ENCODE data around the gene RANBP17.
"Not testable (repeated sequence)": the region's sequence is repeated elsewhere in the genome, so short reads cannot be mapped to it uniquely, and the experiment has no call there.

Gene RANBP17

GRCh38 chr5:171268700-171269620 is 407.1 kb downstream of the RANBP17 start:
- no peak overlapping the region for H3K4me3 ChIP-seq (ENCODE audit: low read length)
- TF ChIP-seq ZNF274 (IDR thresholded peaks at IDR 0.05; ENCODE audit: low read depth, low read length): no peak

DNA sequence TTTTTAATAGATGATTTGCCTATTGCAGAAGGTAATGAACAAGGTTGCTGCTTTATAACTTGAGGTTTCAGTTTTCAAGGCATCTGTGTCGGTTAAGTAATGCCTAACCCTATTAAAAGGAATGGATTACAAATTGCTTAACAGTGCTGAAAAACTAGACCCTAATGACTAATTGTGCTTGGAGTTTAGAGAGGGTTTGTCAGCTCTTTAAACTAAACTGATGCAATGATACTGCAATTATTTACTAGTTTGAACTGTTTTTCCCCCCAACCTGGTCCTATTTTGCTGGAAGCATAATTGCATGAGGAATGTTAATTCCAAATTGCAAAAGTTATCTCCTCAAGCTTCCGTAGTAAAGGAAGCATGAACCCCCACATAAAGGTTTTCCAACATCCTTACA is 407.9 kb downstream of the RANBP17 start:
- TF ChIP-seq ZNF274 (IDR thresholded peaks at IDR 0.05; ENCODE audit: low read depth, low read length): no peak
- no peak overlapping the region for H3K4me3 ChIP-seq (ENCODE audit: low read length)

- TF ChIP-seq ZNF274 (IDR thresholded peaks at IDR 0.05; ENCODE audit: low read depth, low read length): no peak
- no peak overlapping the region for H3K4me3 ChIP-seq (ENCODE audit: low read length)
These were observed 408.3 kb downstream of the RANBP17 start for GRCh38 chr5:171270136-171270535.

DNA sequence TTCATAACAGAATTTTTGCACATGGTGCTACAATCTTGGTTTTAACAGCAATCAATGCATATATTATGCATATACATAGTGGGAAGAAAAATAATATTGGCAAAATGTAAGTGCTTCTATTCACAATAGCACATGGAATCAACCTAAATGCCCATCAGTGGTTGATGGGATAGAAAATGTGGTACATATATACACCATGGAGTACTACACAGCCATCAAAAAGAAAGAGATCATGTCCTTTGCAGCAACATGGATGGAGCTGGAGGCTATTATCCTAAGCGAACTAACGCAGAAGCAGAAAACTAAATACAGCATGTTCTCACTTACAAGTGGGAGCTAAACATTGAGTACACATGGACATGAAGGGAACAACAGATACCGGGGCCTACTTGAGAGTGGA is 410.0 kb downstream of the RANBP17 start:
- TF ChIP-seq ZNF274 (IDR thresholded peaks at IDR 0.05; ENCODE audit: low read depth, low read length): no peak
- H3K4me3 ChIP-seq (ENCODE audit: low read length): no peak overlapping the region

DNA sequence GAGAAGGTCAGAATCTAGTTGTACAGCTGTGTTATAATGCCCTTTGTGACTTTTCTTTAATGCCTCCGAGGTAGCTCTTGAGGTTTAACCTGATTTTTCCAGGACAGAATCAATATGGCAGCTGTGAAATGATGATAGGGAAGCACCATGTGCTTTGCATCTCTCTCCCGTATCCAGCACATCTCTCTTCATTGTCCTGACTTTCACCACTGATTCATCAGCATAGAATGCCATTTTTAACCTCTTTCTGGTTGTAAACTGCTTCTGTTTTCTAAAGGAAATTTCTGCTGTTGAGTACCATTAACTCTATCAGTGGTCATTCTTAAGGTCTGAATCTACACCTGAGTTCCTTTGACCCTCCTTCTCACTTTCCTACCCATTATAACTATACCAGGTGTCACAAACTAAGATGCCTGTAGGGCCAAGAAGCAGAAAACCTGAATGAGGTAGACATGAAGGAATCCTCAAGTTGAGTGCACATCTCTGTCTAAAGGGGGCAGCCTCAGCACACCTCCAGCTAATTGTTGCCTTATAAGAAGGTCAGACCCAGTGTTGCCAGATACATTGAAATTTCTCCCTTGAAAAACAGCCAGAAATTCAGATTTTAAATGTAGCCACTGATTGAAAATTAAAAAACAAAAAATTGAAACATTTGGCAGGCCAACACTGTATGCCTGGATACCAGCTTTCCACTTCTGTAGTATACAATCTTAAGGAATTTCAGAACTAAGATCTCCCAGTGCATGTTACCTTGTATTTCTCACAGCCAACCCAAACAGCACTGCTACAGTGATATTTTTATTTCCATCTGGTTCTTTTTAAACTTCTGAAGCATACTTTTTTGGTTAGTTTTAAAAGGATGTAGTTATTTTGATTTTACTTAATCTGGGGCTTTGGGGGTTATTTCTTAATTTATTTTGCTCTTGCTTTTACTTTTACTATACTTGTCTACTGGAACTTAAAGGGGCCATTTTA is 411.5 kb downstream of the RANBP17 start:
- no peak for TF ChIP-seq ZNF274 (IDR thresholded peaks at IDR 0.05; ENCODE audit: low read depth, low read length)
- H3K4me3 ChIP-seq (ENCODE audit: low read length): no peak overlapping the region

DNA sequence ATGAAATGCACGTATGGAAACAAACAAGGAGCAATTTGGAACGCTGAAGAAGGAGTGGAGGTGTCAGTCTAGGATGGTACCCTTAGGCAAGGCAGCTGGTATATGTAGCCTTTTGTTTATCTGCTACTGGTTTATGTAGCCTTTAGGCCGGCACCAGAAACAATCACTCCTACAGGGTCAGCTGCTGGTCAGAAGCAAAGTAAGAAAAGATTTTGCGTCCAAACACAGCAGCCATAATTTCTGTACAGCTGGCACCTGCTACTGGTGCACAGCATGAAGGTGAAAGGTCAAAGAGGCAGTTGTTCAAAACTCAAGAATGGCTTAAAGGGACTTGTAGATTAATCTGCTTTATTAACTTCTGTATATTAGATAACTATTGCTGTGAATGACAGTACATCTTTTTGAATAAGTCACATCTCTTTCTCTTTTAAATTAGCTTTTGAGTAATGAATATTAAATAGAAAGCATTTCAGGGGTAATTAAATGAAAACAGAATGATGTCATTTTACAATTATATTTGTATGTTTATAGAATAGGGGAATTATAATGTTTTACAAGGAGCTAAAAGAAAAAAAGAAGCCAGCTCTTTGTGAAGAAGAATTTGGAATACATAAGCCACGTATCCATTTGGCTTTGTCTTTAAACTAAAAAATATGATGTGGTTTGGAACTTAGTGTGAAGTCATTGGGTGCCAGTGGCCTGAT is 414.2 kb downstream of the RANBP17 start:
- no peak overlapping the region for H3K4me3 ChIP-seq (ENCODE audit: low read length)
- no peak for TF ChIP-seq ZNF274 (IDR thresholded peaks at IDR 0.05; ENCODE audit: low read depth, low read length)

- TF ChIP-seq ZNF274 (IDR thresholded peaks at IDR 0.05; ENCODE audit: low read depth, low read length): no peak
- H3K4me3 ChIP-seq (ENCODE audit: low read length): no peak overlapping the region
These were observed 421.9 kb downstream of the RANBP17 start for GRCh38 chr5:171283753-171284152.

DNA sequence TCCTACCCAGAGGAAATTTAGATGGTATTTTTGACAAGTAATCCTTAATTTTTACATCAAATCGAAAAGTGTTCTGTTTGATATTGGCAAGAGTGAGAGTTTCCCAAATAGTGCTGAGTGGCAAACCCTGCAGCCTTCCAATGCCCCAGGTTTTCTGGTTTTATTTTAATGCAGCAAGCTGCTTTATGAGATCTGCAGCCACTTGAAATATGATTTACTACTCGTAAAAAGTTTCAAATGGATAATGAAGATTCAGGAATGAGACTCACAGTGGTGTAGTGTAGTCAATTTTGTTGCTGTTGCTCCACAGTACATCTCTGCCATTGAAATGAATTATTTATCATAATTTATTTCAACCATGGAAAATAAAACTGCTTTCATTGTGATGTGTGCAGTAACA is 423.6 kb downstream of the RANBP17 start:
- TF ChIP-seq ZNF274 (IDR thresholded peaks at IDR 0.05; ENCODE audit: low read depth, low read length): no peak
- H3K4me3 ChIP-seq (ENCODE audit: low read length): no peak overlapping the region

DNA sequence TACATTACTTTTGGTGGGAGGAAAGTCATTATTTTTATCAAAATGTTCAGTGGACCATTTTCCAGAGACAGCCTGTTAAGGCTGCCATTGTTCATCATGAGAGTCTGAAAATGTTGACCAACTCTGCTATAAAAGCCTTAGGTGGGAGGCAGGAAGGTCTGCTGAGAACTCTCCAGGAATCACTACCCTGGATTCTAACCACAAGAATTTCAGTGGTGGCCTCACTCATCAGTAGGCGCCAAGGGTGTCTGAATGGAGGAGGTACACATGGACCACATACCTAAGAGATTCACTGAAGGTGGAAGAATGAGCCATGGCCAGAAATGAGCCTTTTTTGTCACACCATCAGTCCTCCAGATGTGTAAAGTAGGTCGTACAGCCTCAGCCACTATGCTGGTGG is 426.2 kb downstream of the RANBP17 start:
- TF ChIP-seq ZNF274 (IDR thresholded peaks at IDR 0.05; ENCODE audit: low read depth, low read length): no peak
- H3K4me3 ChIP-seq (ENCODE audit: low read length): no peak overlapping the region

- H3K4me3 ChIP-seq (ENCODE audit: low read length): no peak overlapping the region
- no peak for TF ChIP-seq ZNF274 (IDR thresholded peaks at IDR 0.05; ENCODE audit: low read depth, low read length)
These were observed 429.6 kb downstream of the RANBP17 start for GRCh38 chr5:171291371-171291770.

DNA sequence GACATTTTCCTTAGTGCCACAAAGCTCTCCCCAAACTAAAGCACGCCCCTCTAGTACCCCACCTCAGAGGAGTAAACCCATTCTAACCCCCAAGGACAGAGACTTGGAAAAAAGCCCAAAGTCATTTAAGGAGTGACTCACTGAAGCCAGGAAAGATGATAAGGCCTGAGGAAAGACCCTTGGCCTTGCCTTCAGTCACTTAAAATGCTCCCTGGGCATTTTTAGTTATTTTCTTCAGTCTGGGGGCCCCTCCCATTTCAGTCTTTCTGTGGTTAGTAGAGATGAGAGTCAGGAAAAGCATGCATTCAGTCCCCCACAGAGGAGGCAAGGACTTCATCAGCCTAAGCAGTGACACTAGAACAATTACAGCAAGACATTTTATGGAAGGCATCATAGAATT is 433.5 kb downstream of the RANBP17 start:
- TF ChIP-seq ZNF274 (IDR thresholded peaks at IDR 0.05; ENCODE audit: low read depth, low read length): no peak
- H3K4me3 ChIP-seq (ENCODE audit: low read length): no peak overlapping the region

GRCh38 chr5:171295801-171296200 is 434.0 kb downstream of the RANBP17 start:
- TF ChIP-seq ZNF274 (IDR thresholded peaks at IDR 0.05; ENCODE audit: low read depth, low read length): no peak
- H3K4me3 ChIP-seq (ENCODE audit: low read length): no peak overlapping the region

- H3K4me3 ChIP-seq (ENCODE audit: low read length): not testable (repeated sequence)
These were observed 436.1 kb downstream of the RANBP17 start for GRCh38 chr5:171297941-171298340.

- TF ChIP-seq ZNF274 (IDR thresholded peaks at IDR 0.05; ENCODE audit: low read depth, low read length): no peak
- H3K4me3 ChIP-seq (ENCODE audit: low read length): no peak overlapping the region
These were observed 437.4 kb downstream of the RANBP17 start for GRCh38 chr5:171299228-171299627.
